ENCODE measurements around the gene MANBA.
"Not testable (repeated sequence)": the region's sequence is repeated elsewhere in the genome, so short reads cannot be mapped to it uniquely, and the experiment has no call there.

- not testable (repeated sequence) for TF ChIP-seq YY1 (IDR thresholded peaks at IDR 0.05; ENCODE audit: insufficient read depth, insufficient read length); ZNF274 (IDR thresholded peaks at IDR 0.05; ENCODE audit: low read depth, low read length)
Measured at GRCh38 chr4:102718833-102719575, 41.8 kb downstream of the MANBA start.

Measured in NT2/D1 (cell line).